CD14-positive monocyte (primary cell): ENCODE measurements around the gene DIPK1A. TPM values are rescaled to one million over a fixed set of nuclear protein-coding genes. Genes with fewer than 3 reads are reported as not detected.
A peak's percentile ranks its signal among the peaks of the same experiment; 100 is the strongest.

Source experiments
- DNase-seq, 3 donors: peaks; one replicate each; pipeline ENCODE4 v3.0.0-alpha.2; 2011 to 2022
- H2AFZ ChIP-seq: 2 replicates; pipeline ENCODE4 v1.6.0; 2012; ENCODE audit warnings: mild to moderate bottlenecking, low read depth, low read length, inconsistent platforms; ENCODE audit not compliant: insufficient read depth, poor library complexity, severe bottlenecking
- H3K27ac ChIP-seq, 2 donors: 1 replicate in 1 of 2; 2 replicates in 1 of 2; pipeline ENCODE4 v1.5.1; 2012 to 2013; ENCODE audit warnings: low read length in 2 of 2, control low read depth in 1 of 2, inconsistent platforms in 1 of 2, low read depth in 1 of 2, mild to moderate bottlenecking in 1 of 2
- H3K27me3 ChIP-seq, 2 donors: one replicate each; pipeline versions ENCODE4 v1.6.0 to v1.6.1; 2011 to 2013; ENCODE audit warnings: low read length in 2 of 2; ENCODE audit not compliant: control insufficient read depth in 2 of 2, insufficient read depth in 2 of 2
- H3K36me3 ChIP-seq, 2 donors: replicated peaks in 1 of 2; 1 replicate in 1 of 2; 2 replicates in 1 of 2; pipeline versions ENCODE4 v1.5.1 to v1.6.1; 2012 to 2013; ENCODE audit warnings: low read length in 2 of 2, control low read depth in 1 of 2, inconsistent platforms in 1 of 2, mild to moderate bottlenecking in 1 of 2; ENCODE audit not compliant: insufficient read depth in 2 of 2, control insufficient read depth in 1 of 2
- H3K4me1 ChIP-seq, 2 donors: 1 replicate in 1 of 2; 2 replicates in 1 of 2; pipeline versions ENCODE4 v1.5.1 to v1.6.1; 2012 to 2013; ENCODE audit warnings: low read length in 2 of 2, control low read depth in 1 of 2, inconsistent platforms in 1 of 2, mild to moderate bottlenecking in 1 of 2, moderate library complexity in 1 of 2; ENCODE audit not compliant: insufficient read depth in 2 of 2, control insufficient read depth in 1 of 2
- H3K4me2 ChIP-seq: replicated peaks from 2 replicates; pipeline ENCODE3; 2012; ENCODE audit warnings: low read length, moderate library complexity, mild to moderate bottlenecking; ENCODE audit not compliant: poor library complexity, severe bottlenecking; ENCODE audit errors: extremely low read depth
- H3K4me3 ChIP-seq, 3 experiments: fragments of 200-600 bp in 1 of 3; sonication (generic) in 1 of 3; replicated peaks in 1 of 3; 1 replicate in 2 of 3; 2 replicates in 1 of 3; pipeline ENCODE4 v1.5.1; 2011 to 2013; ENCODE audit warnings: low read length in 3 of 3, mild to moderate bottlenecking in 3 of 3, control low read depth in 2 of 3, low read depth in 2 of 3, inconsistent platforms in 1 of 3, moderate library complexity in 1 of 3
- H3K79me2 ChIP-seq: 2 replicates; pipeline ENCODE4 v1.6.0; 2012; ENCODE audit warnings: mild to moderate bottlenecking, control low read depth, inconsistent platforms, low read length, moderate library complexity; ENCODE audit not compliant: insufficient read depth
- H3K9ac ChIP-seq: 2 replicates; pipeline ENCODE4 v1.6.0; 2017; ENCODE audit warnings: low read length, mild to moderate bottlenecking; ENCODE audit not compliant: insufficient read depth, poor library complexity, severe bottlenecking
- H3K9me3 ChIP-seq, 2 donors: replicated peaks in 1 of 2; 1 replicate in 1 of 2; 2 replicates in 1 of 2; pipeline versions ENCODE4 v1.5.1 to v1.6.1; 2012 to 2013; ENCODE audit warnings: low read length in 2 of 2, control low read depth in 1 of 2; ENCODE audit not compliant: control insufficient read depth in 1 of 2, insufficient read depth in 1 of 2
- H4K20me1 ChIP-seq: 2 replicates; pipeline ENCODE4 v1.6.0; 2012; ENCODE audit warnings: mild to moderate bottlenecking, low read length, control low read depth, moderate library complexity; ENCODE audit not compliant: insufficient read depth
- H3K27ac Mint-ChIP-seq, 7 donors: one replicate each; pipeline ENCODE4 v1.8.0; 2020; ENCODE audit warnings: mild to moderate bottlenecking in 7 of 7, mixed read lengths in 7 of 7, moderate library complexity in 6 of 7, inconsistent platforms in 2 of 7
- H3K27me3 Mint-ChIP-seq, 3 donors: one replicate each; pipeline ENCODE4 v1.8.0; 2021 to 2022; ENCODE audit warnings: low read depth in 3 of 3, mild to moderate bottlenecking in 3 of 3, mixed read lengths in 3 of 3, moderate library complexity in 3 of 3, inconsistent platforms in 1 of 3
- H3K36me3 Mint-ChIP-seq, 2 donors: one replicate each; pipeline ENCODE4 v1.8.0; 2020; ENCODE audit warnings: mixed read lengths in 2 of 2, inconsistent platforms in 1 of 2, mild to moderate bottlenecking in 1 of 2
- H3K4me1 Mint-ChIP-seq: one replicate; pipeline ENCODE4 v1.8.0; 2020; ENCODE audit warnings: mild to moderate bottlenecking, mixed read lengths
- H3K4me3 Mint-ChIP-seq, 2 donors: one replicate each; pipeline ENCODE4 v1.8.0; 2020; ENCODE audit warnings: mild to moderate bottlenecking in 2 of 2, mixed read lengths in 2 of 2, moderate library complexity in 1 of 2
- H3K9me3 Mint-ChIP-seq, 7 donors: one replicate each; pipeline ENCODE4 v1.8.0; 2020 to 2022; ENCODE audit warnings: mixed read lengths in 7 of 7, mild to moderate bottlenecking in 6 of 7, moderate library complexity in 6 of 7, inconsistent platforms in 2 of 7
- WGBS: methylation state at CpG from one replicate; pipeline ENCODE4 v1.1.5; 2013; ENCODE audit warnings: missing lambda C conversion rate; ENCODE audit not compliant: insufficient coverage; 5-methylcytosine and 5-hydroxymethylcytosine counted together
- intact Hi-C, 2 donors: fragments of 100-400 bp; cut with micrococcal nuclease; formaldehyde crosslinking; loops; one replicate each; pipeline versions ENCODE4 v1.15.0 to v1.15.1; 2023
- polyA plus RNA-seq, 3 donors: library from polyadenylated mRNA; depleted of rRNA in 1 of 3; unstranded in 2 of 3; stranded (reverse) in 1 of 3; fragments of 300-500 nt in 2 of 3; fragments of >200 nt in 1 of 3; fragmentation: Illumina TruSeq in 2 of 3; gene quantifications; 1 replicate in 2 of 3; 2 replicates in 1 of 3; pipeline ENCODE4 v1.2.3, GENCODE V29; 2012 to 2021
- TF ChIP-seq, protein P1 (sequence below): fragments of 200-600 bp; IDR thresholded peaks from one replicate; pipeline ENCODE4 v1.8.0; 2022; ENCODE audit warnings: antibody characterized with exemption, mild to moderate bottlenecking

DIPK1A gene
- polyA plus RNA-seq, 3 donors, result 0.45 to 1.4 (median 0.83) TPM

GRCh38 chr1:92884195-92884594 lies 77.1 kb downstream of the DIPK1A start:
- Histone ChIP-seq H3K4me3 (no peak overlapping the region), H3K27ac (no peak overlapping the region), H3K4me2 (no peak overlapping the region), H3K9ac (no peak overlapping the region), H3K36me3 (no peaks in the 10 kb centered on the region), H2AFZ (no peak overlapping the region), H3K79me2 (no peaks in the 10 kb centered on the region), H3K4me1 (peaks cover 11 to 13% of the 10 kb centered on the region in 2 donors), H3K9me3 (no peaks in the 10 kb centered on the region), H4K20me1 (no peaks in the 10 kb centered on the region), H3K27me3 (no peaks in the 10 kb centered on the region)
- no peak for DNase-seq
- no CpG with 5 or more reads among the region's 1 CpG for WGBS
- H3K27ac Mint-ChIP-seq, result no peak overlapping the region
- peaks cover 0 to 7% (median 3%) of the 10 kb centered on the region in 7 donors for H3K9me3 Mint-ChIP-seq
- no peaks in the 10 kb centered on the region for H3K36me3 Mint-ChIP-seq
- TF ChIP-seq, protein P1, sequence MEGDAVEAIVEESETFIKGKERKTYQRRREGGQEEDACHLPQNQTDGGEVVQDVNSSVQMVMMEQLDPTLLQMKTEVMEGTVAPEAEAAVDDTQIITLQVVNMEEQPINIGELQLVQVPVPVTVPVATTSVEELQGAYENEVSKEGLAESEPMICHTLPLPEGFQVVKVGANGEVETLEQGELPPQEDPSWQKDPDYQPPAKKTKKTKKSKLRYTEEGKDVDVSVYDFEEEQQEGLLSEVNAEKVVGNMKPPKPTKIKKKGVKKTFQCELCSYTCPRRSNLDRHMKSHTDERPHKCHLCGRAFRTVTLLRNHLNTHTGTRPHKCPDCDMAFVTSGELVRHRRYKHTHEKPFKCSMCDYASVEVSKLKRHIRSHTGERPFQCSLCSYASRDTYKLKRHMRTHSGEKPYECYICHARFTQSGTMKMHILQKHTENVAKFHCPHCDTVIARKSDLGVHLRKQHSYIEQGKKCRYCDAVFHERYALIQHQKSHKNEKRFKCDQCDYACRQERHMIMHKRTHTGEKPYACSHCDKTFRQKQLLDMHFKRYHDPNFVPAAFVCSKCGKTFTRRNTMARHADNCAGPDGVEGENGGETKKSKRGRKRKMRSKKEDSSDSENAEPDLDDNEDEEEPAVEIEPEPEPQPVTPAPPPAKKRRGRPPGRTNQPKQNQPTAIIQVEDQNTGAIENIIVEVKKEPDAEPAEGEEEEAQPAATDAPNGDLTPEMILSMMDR, result no peak
- peaks cover 0 to 2% (median 2%) of the 10 kb centered on the region in 3 donors for H3K27me3 Mint-ChIP-seq
- intact Hi-C loops, result no loop called here
- no peak overlapping the region for H3K4me3 Mint-ChIP-seq
- peaks cover 14% of the 10 kb centered on the region for H3K4me1 Mint-ChIP-seq

DNA sequence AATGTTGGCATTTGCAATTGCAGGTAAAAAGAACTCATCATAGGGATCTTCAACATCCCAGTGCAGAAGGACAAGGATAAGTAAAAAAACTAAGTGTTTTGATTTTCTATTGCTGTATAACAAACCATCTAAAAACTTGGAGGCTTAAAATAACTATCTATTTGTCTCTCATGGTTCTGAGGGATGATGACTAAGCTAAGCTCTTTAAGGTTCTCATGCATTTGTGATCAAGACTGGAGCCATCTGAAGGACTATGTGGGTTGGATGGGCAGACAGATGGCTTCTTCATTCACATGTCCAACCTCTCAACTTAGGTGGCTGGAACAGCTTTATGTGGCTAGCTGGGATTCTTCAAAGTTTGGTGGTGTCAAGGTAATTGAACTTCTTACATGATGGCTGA lies 78.0 kb downstream of the DIPK1A start:
- intact Hi-C loops, result no loop called here
- peaks cover 14% of the 10 kb centered on the region for H3K4me1 Mint-ChIP-seq
- Histone ChIP-seq H3K4me3 (no peak overlapping the region), H4K20me1 (no peaks in the 10 kb centered on the region), H2AFZ (peak overlapping the region; percentile 42), H3K27ac (peak overlapping the region in 1 of 2 donors; percentile 47), H3K4me1 (peaks cover 11 to 13% of the 10 kb centered on the region in 2 donors), H3K79me2 (no peaks in the 10 kb centered on the region), H3K27me3 (no peaks in the 10 kb centered on the region), H3K36me3 (no peaks in the 10 kb centered on the region), H3K9me3 (no peaks in the 10 kb centered on the region), H3K4me2 (no peak overlapping the region), H3K9ac (no peak overlapping the region)
- no peaks in the 10 kb centered on the region for H3K36me3 Mint-ChIP-seq
- H3K9me3 Mint-ChIP-seq, result peaks cover 0 to 3% (median 0%) of the 10 kb centered on the region in 7 donors
- H3K27me3 Mint-ChIP-seq, result peaks cover 0 to 2% (median 2%) of the 10 kb centered on the region in 3 donors
- peak overlapping the region in 2 of 7 donors; percentile 70 to 72 for H3K27ac Mint-ChIP-seq
- no peak overlapping the region for H3K4me3 Mint-ChIP-seq
- TF ChIP-seq, protein P1, result no peak
- DNase-seq, result no peak
